Spleen (tissue), 11 donors: ENCODE measurements around the gene AMIGO3. TPM values are rescaled to one million over a fixed set of nuclear protein-coding genes. Genes with fewer than 3 reads are reported as not detected.
A peak's percentile ranks its signal among the peaks of the same experiment; 100 is the strongest.

Experiments used
- DNase-seq: peaks from one replicate; pipeline ENCODE4 v3.0.0-alpha.2; 2020
- H3K27ac ChIP-seq, 8 donors: fragments of 200-600 bp; sonication (generic) in 7 of 8; 1 replicate in 4 of 8; 2 replicates in 4 of 8; pipeline versions ENCODE4 v1.5.0 to v1.8.0; 2016 to 2021; ENCODE audit warnings: inconsistent platforms in 4 of 8, mild to moderate bottlenecking in 4 of 8, moderate library complexity in 1 of 8
- H3K27me3 ChIP-seq, 7 donors: fragments of 200-600 bp; sonication (generic) in 6 of 7; replicated peaks in 1 of 7; 1 replicate in 4 of 7; 2 replicates in 3 of 7; pipeline versions ENCODE4 v1.5.0 to v1.8.0; 2016 to 2021; ENCODE audit warnings: inconsistent platforms in 3 of 7, mild to moderate bottlenecking in 1 of 7
- H3K36me3 ChIP-seq, 6 donors: fragments of 200-600 bp; sonication (generic) in 5 of 6; 1 replicate in 4 of 6; 2 replicates in 2 of 6; pipeline versions ENCODE4 v1.5.0 to v1.8.0; 2016 to 2021; ENCODE audit warnings: inconsistent platforms in 2 of 6
- H3K4me1 ChIP-seq, 6 donors: fragments of 200-600 bp; sonication (generic) in 5 of 6; 1 replicate in 3 of 6; 2 replicates in 3 of 6; pipeline versions ENCODE4 v1.5.0 to v1.8.0; 2016 to 2021; ENCODE audit warnings: inconsistent platforms in 3 of 6
- H3K4me3 ChIP-seq, 8 donors: fragments of 200-600 bp; sonication (generic) in 7 of 8; 1 replicate in 4 of 8; 2 replicates in 4 of 8; pipeline versions ENCODE4 v1.5.0 to v1.8.0; 2016 to 2021; ENCODE audit warnings: inconsistent platforms in 4 of 8, mild to moderate bottlenecking in 4 of 8, moderate library complexity in 2 of 8
- H3K9me3 ChIP-seq, 8 donors: fragments of 200-600 bp; sonication (generic) in 7 of 8; 1 replicate in 4 of 8; 2 replicates in 4 of 8; pipeline versions ENCODE4 v1.5.0 to v1.8.0; 2016 to 2021; ENCODE audit warnings: inconsistent platforms in 4 of 8
- POLR2A ChIP-seq, 3 donors: fragments of 450-650 bp; IDR thresholded peaks; one replicate each; pipeline ENCODE4 v1.5.1; 2017; ENCODE audit warnings: antibody characterized with exemption in 3 of 3, mild to moderate bottlenecking in 1 of 3
- POLR2AphosphoS5 ChIP-seq, 3 donors: sonication (generic); formaldehyde crosslinking; IDR thresholded peaks; one replicate each; pipeline ENCODE4 v1.5.1; 2017; ENCODE audit warnings: antibody characterized with exemption in 3 of 3
- WGBS, 5 donors: extraction: QIAGEN DNeasy Blood & Tissue Kit in 3 of 5; methylation state at CpG; one replicate each; pipeline versions ENCODE4 v1.1.5 to v1.1.7; 2013 to 2018; 5-methylcytosine and 5-hydroxymethylcytosine counted together
- intact Hi-C: fragments of 100-400 bp; cut with DNase I; formaldehyde crosslinking; loops from one replicate; pipeline ENCODE4 v1.15.0; 2023; ENCODE audit warnings: low total_unique reads
- polyA plus RNA-seq, 3 donors: library from polyadenylated mRNA; stranded (reverse); fragments of 200-250 nt; gene quantifications; one replicate each; pipeline ENCODE4 v1.2.1, GENCODE V29; 2013
- total RNA-seq, 7 donors: library from RNA; depleted of rRNA in 3 of 7; stranded (reverse); fragments of >200 nt in 3 of 7; fragmentation: NEBNext Ultra II Directional in 4 of 7; extraction: Animal tissue kit (Norgen Biotek cat#: 25700) in 4 of 7; gene quantifications; one replicate each; pipeline versions ENCODE4 v1.1.0 to v1.2.1, GENCODE V29; 2016 to 2021
- TF ChIP-seq, protein P1 (sequence below), 11 experiments: fragments of 200-600 bp in 7 of 11; fragments of 450-650 bp in 4 of 11; sonication (generic) in 4 of 11; IDR thresholded peaks in 8 of 11; conservative IDR thresholded peaks in 3 of 11; 1 replicate in 7 of 11; 2 replicates in 4 of 11; pipeline versions ENCODE4 v1.4.0 to v1.8.0; 2016 to 2021; ENCODE audit warnings: antibody characterized with exemption in 11 of 11, inconsistent platforms in 4 of 11, mild to moderate bottlenecking in 1 of 11
- donor health status: healthy with polysubstance abuse.
- donor health status: DM: no; HTN: no; CAD: no; lungs with moderate emphysema.
- donor health status: DM: no; HTN: no; CAD: no.
- donor health status: Bipolar disorder and iron deficiency.
- donor health status: healthy.
- donor health status: DM: no; HTN: no; CAD: no.
- donor health status: DM: yes; HTN: yes; CAD: no.

Gene AMIGO3
- total and polyA plus RNA-seq, 10 donors: 0.23 to 1.6 (median 0.95) TPM; not detected in 4

DNA sequence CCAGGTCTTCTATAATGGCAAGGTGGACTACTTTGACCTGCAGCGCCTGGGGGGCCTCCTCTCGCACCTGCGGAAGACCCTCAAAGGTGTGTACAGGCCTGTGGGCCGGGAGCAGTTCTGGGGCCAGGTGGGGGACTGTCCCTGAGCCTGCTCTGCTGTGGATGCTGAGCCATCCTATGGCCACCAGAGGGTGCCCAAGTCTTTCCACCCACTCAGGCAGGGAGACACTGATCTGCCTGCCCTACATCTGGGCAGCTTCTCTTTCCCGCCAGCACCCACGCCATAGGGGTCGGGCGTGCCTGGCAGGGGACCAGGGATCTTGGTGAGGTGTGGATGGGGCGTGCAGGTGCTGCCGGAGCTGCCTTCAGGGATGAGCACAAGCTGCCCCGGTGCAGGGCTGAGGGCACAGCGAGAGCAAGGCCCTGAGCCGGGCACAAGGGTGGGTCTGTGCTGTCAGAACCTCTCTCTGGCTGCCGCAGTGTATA, 16.0 kb downstream of the AMIGO3 start:
- Histone ChIP-seq H3K36me3 (peaks cover 0 to 98% (median 67%) of the 10 kb centered on the region in 6 donors), H3K27me3 (no peaks in the 10 kb centered on the region), H3K27ac (peak overlapping the region in 2 of 8 donors; percentile 31 to 46), H3K4me1 (peaks cover 0 to 38% (median 9%) of the 10 kb centered on the region in 6 donors), H3K4me3 (no peak overlapping the region), H3K9me3 (no peaks in the 10 kb centered on the region)
- WGBS, 5 donors: 59 to 66% (median 63%) methylated on average over 10 to 14 of the region's 14 CpGs
- peak; percentile 87 for DNase-seq
- intact Hi-C loops: loop anchor here (5.0 kb wide), 1 partner anchor 139 kb away; no protein-coding TSS in a partner anchor
- TF ChIP-seq, protein P1, sequence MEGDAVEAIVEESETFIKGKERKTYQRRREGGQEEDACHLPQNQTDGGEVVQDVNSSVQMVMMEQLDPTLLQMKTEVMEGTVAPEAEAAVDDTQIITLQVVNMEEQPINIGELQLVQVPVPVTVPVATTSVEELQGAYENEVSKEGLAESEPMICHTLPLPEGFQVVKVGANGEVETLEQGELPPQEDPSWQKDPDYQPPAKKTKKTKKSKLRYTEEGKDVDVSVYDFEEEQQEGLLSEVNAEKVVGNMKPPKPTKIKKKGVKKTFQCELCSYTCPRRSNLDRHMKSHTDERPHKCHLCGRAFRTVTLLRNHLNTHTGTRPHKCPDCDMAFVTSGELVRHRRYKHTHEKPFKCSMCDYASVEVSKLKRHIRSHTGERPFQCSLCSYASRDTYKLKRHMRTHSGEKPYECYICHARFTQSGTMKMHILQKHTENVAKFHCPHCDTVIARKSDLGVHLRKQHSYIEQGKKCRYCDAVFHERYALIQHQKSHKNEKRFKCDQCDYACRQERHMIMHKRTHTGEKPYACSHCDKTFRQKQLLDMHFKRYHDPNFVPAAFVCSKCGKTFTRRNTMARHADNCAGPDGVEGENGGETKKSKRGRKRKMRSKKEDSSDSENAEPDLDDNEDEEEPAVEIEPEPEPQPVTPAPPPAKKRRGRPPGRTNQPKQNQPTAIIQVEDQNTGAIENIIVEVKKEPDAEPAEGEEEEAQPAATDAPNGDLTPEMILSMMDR (IDR thresholded peaks at IDR 0.05 in 8 of 11, conservative IDR thresholded peaks at IDR 0.05 in 3 of 11): peak; percentile 71 to 95 (median 86)
- TF ChIP-seq POLR2A (IDR thresholded peaks at IDR 0.05): no peak
- TF ChIP-seq POLR2AphosphoS5 (IDR thresholded peaks at IDR 0.05): peak; percentile 48 to 56 (median 54)

DNA sequence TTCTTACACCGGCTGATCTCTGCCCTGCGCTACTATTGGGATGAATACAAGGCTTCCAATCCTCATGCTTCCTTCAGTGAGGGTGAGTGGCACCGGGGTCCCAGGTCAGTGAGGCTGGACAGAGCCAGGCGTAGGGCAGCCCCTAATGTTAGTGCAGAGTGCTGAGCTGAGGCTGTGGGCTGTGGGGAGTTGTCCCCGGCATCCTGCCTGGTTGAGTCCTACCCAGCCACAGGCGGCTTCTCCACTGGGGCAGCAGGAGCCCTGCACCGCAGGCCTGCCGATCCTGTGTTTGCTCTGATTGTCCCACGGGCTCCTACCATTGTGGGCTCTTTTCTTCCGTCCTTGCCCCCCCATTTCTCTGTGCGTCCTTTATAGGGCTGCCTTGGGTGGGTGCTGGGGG, 16.8 kb downstream of the AMIGO3 start:
- Histone ChIP-seq H3K4me3 (no peak overlapping the region), H3K9me3 (no peaks in the 10 kb centered on the region), H3K36me3 (peaks cover 0 to 99% (median 73%) of the 10 kb centered on the region in 6 donors), H3K27me3 (no peaks in the 10 kb centered on the region), H3K27ac (no peak overlapping the region), H3K4me1 (peaks cover 0 to 38% (median 9%) of the 10 kb centered on the region in 6 donors)
- no peak for TF ChIP-seq POLR2AphosphoS5 (IDR thresholded peaks at IDR 0.05)
- TF ChIP-seq, protein P1 (IDR thresholded peaks at IDR 0.05 in 8 of 11, conservative IDR thresholded peaks at IDR 0.05 in 3 of 11): no peak
- TF ChIP-seq POLR2A (IDR thresholded peaks at IDR 0.05): no peak
- DNase-seq: no peak
- WGBS, 5 donors: 91 to 94% (median 92%) methylated on average over 8 to 11 of the region's 11 CpGs
- intact Hi-C loops: loop anchor here (5.0 kb wide), 1 partner anchor 140 kb away; no protein-coding TSS in a partner anchor

DNA sequence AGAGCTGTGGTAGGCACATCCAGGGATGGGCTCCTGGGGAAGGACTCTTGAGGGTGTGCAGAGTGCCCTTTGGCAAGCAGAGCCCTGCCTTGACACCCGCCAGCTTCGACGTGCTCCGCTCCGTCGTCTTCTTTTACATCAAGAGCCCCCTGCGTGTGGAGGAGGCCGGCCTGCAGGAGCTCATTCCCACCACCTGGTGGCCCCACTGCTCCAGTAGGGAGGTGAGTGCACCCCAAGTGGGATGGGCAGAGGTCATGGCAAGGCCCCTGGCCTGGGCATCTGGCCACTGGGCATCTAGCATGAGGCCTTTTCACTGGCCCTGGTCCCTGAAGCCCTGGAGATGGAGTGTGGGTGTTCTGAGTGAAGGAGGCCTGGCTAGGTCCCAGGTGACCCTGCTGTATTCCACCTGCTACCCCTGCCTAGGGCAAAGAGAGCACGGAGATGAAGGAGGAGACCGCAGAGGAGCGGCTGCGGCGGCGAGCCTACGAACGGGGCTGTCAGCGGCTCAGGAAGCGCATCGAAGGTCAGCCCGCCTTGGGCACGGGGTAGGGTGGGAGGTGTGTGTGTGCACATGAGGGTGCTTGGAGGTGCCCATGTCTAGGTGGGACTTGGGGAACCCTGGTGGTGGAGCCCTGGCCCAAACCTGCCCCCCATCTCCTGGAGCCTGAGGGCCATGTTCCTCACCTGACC, 18.0 kb downstream of the AMIGO3 start:
- DNase-seq: no peak
- peaks cover 0 to 100% (median 73%) of the 10 kb centered on the region in 6 donors for H3K36me3 ChIP-seq
- 88 to 93% (median 89%) methylated on average over 20 to 21 of the region's 21 CpGs for WGBS, 5 donors
- H3K9me3 ChIP-seq: no peaks in the 10 kb centered on the region
- no peaks in the 10 kb centered on the region for H3K27me3 ChIP-seq
- H3K27ac ChIP-seq: no peak overlapping the region
- TF ChIP-seq, protein P1 (IDR thresholded peaks at IDR 0.05 in 8 of 11, conservative IDR thresholded peaks at IDR 0.05 in 3 of 11): peak in 4 of 11 experiments; percentile 11 to 32 (median 28)
- TF ChIP-seq POLR2A (IDR thresholded peaks at IDR 0.05) (no peak), POLR2AphosphoS5 (IDR thresholded peaks at IDR 0.05) (peak in 1 of 3 donors; percentile 41)
- no peak overlapping the region for H3K4me3 ChIP-seq
- peaks cover 0 to 32% (median 8%) of the 10 kb centered on the region in 6 donors for H3K4me1 ChIP-seq
- intact Hi-C loops: loop anchor here (5.0 kb wide), 1 partner anchor 141 kb away; no protein-coding TSS in a partner anchor
